Activated CD8-positive, alpha-beta memory T cell treated with anti-CD3 and anti-CD28 coated beads, Interleukin-2, amount 50 U/mL, for 48 hours (primary cell): Measurements from ENCODE around the gene CSH2.
A peak's percentile ranks its signal among the peaks of the same experiment; 100 is the strongest.

Source experiments
- DNase-seq: peaks from one replicate; pipeline ENCODE4 v3.0.0-alpha.2; 2020

The CSH2 gene

GRCh38 chr17:63833741-63834373 lies 39.6 kb downstream of the CSH2 start:
- peak; percentile 54 for DNase-seq

- peak; percentile 51 for DNase-seq
These were observed 40.3 kb downstream of the CSH2 start for GRCh38 chr17:63833026-63833740.

DNA sequence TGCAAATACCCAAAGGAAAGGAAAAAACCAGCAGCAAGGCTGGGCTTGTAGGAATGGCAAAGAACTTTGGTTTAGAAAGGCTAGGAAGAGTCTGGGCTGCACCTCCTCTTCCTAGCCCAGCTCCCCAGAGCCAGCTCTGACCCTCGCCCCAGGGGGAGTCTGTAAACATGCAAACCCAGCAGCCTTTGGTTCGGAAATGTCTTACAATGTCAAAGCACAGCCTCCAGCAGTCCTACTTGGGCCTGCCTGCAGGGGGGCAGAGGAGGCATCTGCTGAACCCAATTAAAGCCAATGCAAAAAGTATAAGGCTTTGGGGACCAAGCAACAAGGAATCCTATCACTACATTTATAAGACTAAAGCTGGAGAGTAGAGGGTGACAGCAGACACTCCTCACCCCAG lies 41.0 kb downstream of the CSH2 start:
- no peak for DNase-seq

GRCh38 chr17:63832014-63832413 lies 41.5 kb downstream of the CSH2 start:
- DNase-seq, result no peak

GRCh38 chr17:63831505-63831904 lies 42.0 kb downstream of the CSH2 start:
- DNase-seq, result peak; percentile 43

GRCh38 chr17:63830904-63831491 lies 42.5 kb downstream of the CSH2 start:
- peak; percentile 49 for DNase-seq

DNA sequence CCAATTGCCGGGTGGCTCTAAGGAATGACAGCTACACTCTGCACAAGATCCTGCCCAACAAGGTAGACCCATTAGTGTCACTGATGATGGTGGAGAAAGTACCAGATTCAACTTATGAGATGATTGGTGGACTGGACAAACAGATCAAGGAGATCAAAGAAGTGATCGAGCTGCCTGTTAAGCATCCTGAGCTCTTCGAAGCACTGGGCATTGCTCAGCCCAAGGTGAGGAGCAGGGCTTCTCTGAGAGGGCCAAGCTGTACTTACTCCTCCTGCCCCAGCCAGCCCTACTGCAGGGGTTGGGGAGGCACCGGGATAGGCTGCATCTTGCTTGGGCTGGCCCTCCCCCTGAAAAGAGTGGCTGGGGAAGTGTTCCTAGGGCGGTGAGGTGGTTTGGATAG lies 43.2 kb downstream of the CSH2 start:
- peak; percentile 47 for DNase-seq

DNA sequence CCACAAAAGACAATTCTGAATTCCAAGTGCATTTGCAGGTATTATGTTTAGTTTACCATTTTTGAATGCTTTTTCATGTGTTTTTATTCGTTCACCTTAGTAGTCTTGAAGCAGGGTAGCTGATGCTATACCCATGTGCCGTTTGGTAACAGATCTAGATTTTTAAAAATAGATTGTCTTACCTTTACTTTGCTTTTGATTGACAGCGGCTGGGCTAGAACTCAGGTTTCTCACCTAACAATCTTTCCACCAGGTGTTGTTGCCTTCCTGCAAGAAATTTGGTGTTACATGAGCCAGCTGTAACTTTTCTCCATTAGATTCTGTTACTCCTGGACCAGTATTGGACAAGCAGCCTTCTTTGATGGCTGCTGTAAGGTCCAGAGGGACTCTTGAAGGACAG lies 44.5 kb downstream of the CSH2 start:
- DNase-seq, result no peak

GRCh38 chr17:63827801-63828221 lies 45.7 kb downstream of the CSH2 start:
- no peak for DNase-seq

DNA sequence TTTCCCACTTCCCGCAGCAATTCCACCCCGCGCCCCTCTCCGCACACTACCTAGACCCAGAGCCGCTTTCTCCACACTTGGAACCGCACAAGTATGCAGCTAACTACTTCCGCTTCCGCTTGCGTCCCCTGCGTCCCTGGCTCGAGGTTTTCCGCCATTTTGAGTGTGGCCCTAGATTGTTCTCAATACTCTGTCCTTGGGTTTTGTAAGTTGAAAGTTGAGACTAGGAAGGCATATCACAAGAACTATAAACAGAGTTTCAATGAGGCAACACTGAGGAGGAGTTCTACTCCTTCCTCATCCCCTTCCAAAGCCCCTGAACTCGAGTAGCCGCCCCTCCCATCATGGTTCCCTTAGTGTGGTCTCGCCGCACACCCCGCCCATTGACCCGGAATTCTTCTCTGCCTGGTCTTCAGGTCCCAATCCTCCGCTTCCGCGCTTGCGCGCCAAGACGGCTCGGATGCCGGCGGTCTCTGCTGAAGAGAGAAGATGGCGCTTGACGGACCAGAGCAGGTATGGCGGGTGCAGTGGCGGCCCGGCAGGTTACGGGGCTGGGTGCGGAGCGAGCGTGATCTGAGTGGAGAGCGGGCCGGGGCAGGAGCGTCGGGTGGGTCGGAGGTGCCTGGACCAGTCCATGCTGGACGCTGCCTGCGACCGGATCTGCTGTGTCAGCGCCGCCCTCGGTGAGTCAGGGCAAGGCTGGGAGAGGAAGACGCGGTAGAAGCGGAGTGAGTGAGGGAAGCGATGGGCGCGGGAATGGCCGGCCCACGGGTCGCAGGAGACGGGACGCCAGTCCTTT lies 46.3 kb downstream of the CSH2 start, which contains the start of the genes FTSJ3 and PSMC5:
TSS of gene FTSJ3 (minus strand) at position 662 of the 799 bp plus-strand sequence. CDS start 761 bp downstream, outside the sequence.
TSS of gene PSMC5 (plus strand) at position 430 of the 799 bp plus-strand sequence. CDS start at position 490, 60 bp downstream.
- DNase-seq, result peak; percentile 94

GRCh38 chr17:63826468-63827001 lies 46.9 kb downstream of the CSH2 start:
- DNase-seq, result peak; percentile 59

DNA sequence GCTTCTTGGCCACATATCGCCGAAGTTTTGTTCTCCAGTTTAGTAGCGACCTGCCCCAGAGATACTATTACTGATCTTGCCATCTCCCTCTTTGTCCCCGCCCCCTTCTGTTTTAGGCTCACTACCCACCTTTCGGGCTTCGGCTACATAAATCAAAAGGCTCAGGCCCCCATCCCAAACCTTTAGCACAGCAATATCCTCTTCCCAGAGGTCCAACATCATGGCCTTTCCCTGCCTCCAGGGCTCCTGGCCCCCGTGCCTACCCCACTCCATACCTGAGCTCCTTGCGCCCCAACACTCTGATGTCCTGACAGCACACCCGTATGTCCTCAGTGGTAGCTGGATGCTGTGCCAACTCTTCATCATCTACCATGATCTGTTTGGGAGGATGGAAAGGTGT lies 49.1 kb downstream of the CSH2 start:
- DNase-seq, result no peak

GRCh38 chr17:63823659-63824331 lies 49.7 kb downstream of the CSH2 start:
- DNase-seq, result no peak

GRCh38 chr17:63822537-63822936 lies 50.9 kb downstream of the CSH2 start:
- DNase-seq, result no peak
